ENCODE measurements around the gene AK5. TPM values are rescaled to one million over a fixed set of nuclear protein-coding genes. Genes with fewer than 3 reads are reported as not detected.

The AK5 gene, protein sequence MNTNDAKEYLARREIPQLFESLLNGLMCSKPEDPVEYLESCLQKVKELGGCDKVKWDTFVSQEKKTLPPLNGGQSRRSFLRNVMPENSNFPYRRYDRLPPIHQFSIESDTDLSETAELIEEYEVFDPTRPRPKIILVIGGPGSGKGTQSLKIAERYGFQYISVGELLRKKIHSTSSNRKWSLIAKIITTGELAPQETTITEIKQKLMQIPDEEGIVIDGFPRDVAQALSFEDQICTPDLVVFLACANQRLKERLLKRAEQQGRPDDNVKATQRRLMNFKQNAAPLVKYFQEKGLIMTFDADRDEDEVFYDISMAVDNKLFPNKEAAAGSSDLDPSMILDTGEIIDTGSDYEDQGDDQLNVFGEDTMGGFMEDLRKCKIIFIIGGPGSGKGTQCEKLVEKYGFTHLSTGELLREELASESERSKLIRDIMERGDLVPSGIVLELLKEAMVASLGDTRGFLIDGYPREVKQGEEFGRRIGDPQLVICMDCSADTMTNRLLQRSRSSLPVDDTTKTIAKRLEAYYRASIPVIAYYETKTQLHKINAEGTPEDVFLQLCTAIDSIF
- 3.0 TPM for total RNA-seq (2021; ENCODE audit: unreplicated experiment)
- polyA plus RNA-seq (2012; ENCODE audit: insufficient read length) = 3.1 TPM
- Bru-seq, nascent RNA = percentile 34 among the genes with signal in this experiment
- percentile 24 among the genes with signal in this experiment for BruChase-seq, experiment 1, labeled RNA remaining after a 2-hour chase
- percentile 27 among the genes with signal in this experiment for BruChase-seq, experiment 2, labeled RNA remaining after a 6-hour chase
- long read RNA-seq, partial matches to known transcripts = 2 of 9 reads
- long read RNA-seq, other reads (novel, unspliced or antisense) = 3 of 9 reads

DNA sequence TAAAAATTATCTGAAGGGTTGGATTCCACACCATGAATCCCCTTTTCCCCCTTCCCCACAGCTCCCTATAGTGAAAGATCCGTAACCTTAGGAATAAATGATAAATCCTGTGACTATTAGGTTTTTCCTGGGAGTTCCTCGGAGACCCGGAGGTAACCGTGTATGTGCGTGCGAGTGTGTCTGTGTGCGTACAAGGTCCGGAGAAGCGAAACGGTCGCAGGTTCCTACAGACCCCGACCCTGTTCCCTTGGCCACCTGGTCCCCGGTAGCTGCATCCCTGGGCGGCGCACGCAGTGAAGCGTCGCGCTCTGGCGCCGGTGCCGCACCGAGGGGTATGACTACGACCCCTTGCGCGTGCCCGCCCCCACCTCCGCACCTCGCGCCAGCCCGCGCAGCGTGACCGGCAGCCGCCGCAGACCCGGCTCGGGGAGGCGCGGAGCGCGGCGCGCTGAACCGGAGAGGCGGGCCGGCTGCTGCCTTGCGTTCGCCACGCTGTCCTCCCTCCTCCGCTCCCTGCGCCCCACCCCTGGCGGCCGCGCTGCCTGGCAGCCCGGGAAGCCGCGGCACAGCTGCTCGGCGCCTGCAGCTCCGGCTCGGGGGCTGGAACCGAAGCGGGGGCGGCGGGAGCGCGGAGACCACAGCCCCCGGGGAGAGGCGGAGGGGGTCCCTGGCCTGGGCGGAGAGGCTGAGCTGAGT is at the start of gene AK5:
AK5 (plus strand) TSS at position 529 of the 696 bp plus-strand sequence. CDS start 295 bp downstream, outside the sequence.
- TF ChIP-seq, protein P1, sequence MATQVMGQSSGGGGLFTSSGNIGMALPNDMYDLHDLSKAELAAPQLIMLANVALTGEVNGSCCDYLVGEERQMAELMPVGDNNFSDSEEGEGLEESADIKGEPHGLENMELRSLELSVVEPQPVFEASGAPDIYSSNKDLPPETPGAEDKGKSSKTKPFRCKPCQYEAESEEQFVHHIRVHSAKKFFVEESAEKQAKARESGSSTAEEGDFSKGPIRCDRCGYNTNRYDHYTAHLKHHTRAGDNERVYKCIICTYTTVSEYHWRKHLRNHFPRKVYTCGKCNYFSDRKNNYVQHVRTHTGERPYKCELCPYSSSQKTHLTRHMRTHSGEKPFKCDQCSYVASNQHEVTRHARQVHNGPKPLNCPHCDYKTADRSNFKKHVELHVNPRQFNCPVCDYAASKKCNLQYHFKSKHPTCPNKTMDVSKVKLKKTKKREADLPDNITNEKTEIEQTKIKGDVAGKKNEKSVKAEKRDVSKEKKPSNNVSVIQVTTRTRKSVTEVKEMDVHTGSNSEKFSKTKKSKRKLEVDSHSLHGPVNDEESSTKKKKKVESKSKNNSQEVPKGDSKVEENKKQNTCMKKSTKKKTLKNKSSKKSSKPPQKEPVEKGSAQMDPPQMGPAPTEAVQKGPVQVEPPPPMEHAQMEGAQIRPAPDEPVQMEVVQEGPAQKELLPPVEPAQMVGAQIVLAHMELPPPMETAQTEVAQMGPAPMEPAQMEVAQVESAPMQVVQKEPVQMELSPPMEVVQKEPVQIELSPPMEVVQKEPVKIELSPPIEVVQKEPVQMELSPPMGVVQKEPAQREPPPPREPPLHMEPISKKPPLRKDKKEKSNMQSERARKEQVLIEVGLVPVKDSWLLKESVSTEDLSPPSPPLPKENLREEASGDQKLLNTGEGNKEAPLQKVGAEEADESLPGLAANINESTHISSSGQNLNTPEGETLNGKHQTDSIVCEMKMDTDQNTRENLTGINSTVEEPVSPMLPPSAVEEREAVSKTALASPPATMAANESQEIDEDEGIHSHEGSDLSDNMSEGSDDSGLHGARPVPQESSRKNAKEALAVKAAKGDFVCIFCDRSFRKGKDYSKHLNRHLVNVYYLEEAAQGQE (IDR thresholded peaks at IDR 0.05; ENCODE audit: insufficient read depth in 1 of 2, low read depth in 2 of 2, low read length in 1 of 2) = no peak
- TF ChIP-seq POLR2AphosphoS5 (IDR thresholded peaks at IDR 0.05; ENCODE audit: low read depth, low read length) (no peak), SIN3A (IDR thresholded peaks at IDR 0.05; ENCODE audit: borderline replicate concordance, insufficient read depth, low read depth, low read length) (no peak), TCF7L2 (IDR thresholded peaks at IDR 0.05; ENCODE audit: low read depth, low read length) (no peak)
- TF ChIP-seq, protein P2, sequence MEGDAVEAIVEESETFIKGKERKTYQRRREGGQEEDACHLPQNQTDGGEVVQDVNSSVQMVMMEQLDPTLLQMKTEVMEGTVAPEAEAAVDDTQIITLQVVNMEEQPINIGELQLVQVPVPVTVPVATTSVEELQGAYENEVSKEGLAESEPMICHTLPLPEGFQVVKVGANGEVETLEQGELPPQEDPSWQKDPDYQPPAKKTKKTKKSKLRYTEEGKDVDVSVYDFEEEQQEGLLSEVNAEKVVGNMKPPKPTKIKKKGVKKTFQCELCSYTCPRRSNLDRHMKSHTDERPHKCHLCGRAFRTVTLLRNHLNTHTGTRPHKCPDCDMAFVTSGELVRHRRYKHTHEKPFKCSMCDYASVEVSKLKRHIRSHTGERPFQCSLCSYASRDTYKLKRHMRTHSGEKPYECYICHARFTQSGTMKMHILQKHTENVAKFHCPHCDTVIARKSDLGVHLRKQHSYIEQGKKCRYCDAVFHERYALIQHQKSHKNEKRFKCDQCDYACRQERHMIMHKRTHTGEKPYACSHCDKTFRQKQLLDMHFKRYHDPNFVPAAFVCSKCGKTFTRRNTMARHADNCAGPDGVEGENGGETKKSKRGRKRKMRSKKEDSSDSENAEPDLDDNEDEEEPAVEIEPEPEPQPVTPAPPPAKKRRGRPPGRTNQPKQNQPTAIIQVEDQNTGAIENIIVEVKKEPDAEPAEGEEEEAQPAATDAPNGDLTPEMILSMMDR (IDR thresholded peaks at IDR 0.05) = no peak
- H3K36me3 ChIP-seq (ENCODE audit: control insufficient read depth, insufficient read depth, low read length) = no peaks in the 10 kb centered on the region
- in situ Hi-C loops (cut with HindIII; ENCODE audit: low pct_unique_long_range_greater_than_20kb, low sequenced_read_pairs) = no loop called here
- intact Hi-C loops (cut with micrococcal nuclease; ENCODE audit: unreplicated experiment) = no loop called here
- peaks cover 21% of the 10 kb centered on the region for H3K27me3 ChIP-seq (ENCODE audit: control insufficient read depth, insufficient read depth, low read length)
- no TSS peak for BruUV-seq (replicated peaks)
- ChIA-PET CTCF (no interaction called here), POLR2A (no interaction called here)
- peak within 1 kb of the TSS; percentile 53 to 59 for H3K4me3 ChIP-seq (ENCODE audit: low read depth in 2 of 2, low read length in 2 of 2)
- no peak for DNase-seq (ENCODE audit: low read depth, low spot score)
- H3K4me1 ChIP-seq (ENCODE audit: control insufficient read depth, insufficient read depth, low read length) = peaks cover 6% of the 10 kb centered on the region
- peak within 1 kb of the TSS; percentile 19; the same call in 1 of the 2 replicates for H3K27ac ChIP-seq (ENCODE audit: low read length)
- peak; percentile 92 for ATAC-seq
- H3K9me3 ChIP-seq (ENCODE audit: control insufficient read depth, insufficient read depth, low read depth, low read length) = no peaks in the 10 kb centered on the region

DNA sequence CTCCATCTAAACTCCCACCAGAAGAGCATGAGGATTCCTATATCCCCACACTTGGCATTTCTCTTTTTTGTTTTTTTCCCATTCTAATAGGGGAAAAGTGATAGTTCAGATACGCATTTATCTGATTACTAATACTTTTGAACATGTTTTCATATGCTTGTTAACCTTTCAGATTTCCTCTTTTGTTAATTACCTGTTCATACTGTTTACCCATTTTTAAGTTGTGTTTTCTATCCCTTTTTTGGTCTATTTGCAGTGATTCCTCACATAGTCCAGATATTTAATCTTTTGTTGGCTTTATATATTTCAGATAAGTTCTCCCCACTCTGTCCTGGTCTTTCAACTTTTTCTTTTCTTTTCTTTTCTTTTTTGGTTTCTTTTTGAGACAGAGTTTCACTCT is 49.0 kb upstream of the AK5 start:
- DNase-seq (ENCODE audit: low read depth, low spot score) (no peak), ATAC-seq (no peak)
- Histone ChIP-seq H3K36me3 (ENCODE audit: control insufficient read depth, insufficient read depth, low read length) (no peaks in the 10 kb centered on the region), H3K4me1 (ENCODE audit: control insufficient read depth, insufficient read depth, low read length) (no peaks in the 10 kb centered on the region), H3K4me3 (ENCODE audit: low read depth in 2 of 2, low read length in 2 of 2) (no peak overlapping the region), H3K27ac (ENCODE audit: low read length) (no peak overlapping the region), H3K27me3 (ENCODE audit: control insufficient read depth, insufficient read depth, low read length) (no peaks in the 10 kb centered on the region), H3K9me3 (ENCODE audit: control insufficient read depth, insufficient read depth, low read depth, low read length) (no peaks in the 10 kb centered on the region)
- no TSS peak for BruUV-seq (replicated peaks)
- intact Hi-C loops (cut with micrococcal nuclease; ENCODE audit: unreplicated experiment) = no loop called here
- TF ChIP-seq TCF7L2 (IDR thresholded peaks at IDR 0.05; ENCODE audit: low read depth, low read length) (no peak), POLR2AphosphoS5 (IDR thresholded peaks at IDR 0.05; ENCODE audit: low read depth, low read length) (no peak), SIN3A (IDR thresholded peaks at IDR 0.05; ENCODE audit: borderline replicate concordance, insufficient read depth, low read depth, low read length) (no peak)
- TF ChIP-seq, protein P1 (IDR thresholded peaks at IDR 0.05; ENCODE audit: insufficient read depth in 1 of 2, low read depth in 2 of 2, low read length in 1 of 2) = no peak
- TF ChIP-seq, protein P2 (IDR thresholded peaks at IDR 0.05) = no peak
- ChIA-PET POLR2A (no interaction called here), CTCF (no interaction called here)
- in situ Hi-C loops (cut with HindIII; ENCODE audit: low pct_unique_long_range_greater_than_20kb, low sequenced_read_pairs) = no loop called here
